ENCODE results near the gene SEMA4B. TPM values are rescaled to one million over a fixed set of nuclear protein-coding genes. Genes with fewer than 3 reads are reported as not detected.

The SEMA4B gene
- polyA plus RNA-seq, 1 donor (not counting 4 experiments of a cell fraction or from before 2014, with no cell fraction given), result 58.7 TPM

GRCh38 chr15:90223441-90224165 lies 22.5 kb downstream of the SEMA4B start:
- Histone ChIP-seq H3K4me3 (ENCODE audit: control insufficient read depth in 2 of 3, extremely low read depth in 1 of 3, insufficient read depth in 2 of 3, low read depth in 1 of 3, low read length in 3 of 3) (no peak overlapping the region), H3K27me3 (ENCODE audit: control insufficient read depth, extremely low read depth, insufficient read depth, low read length) (no peaks in the 10 kb centered on the region), H3K9me3 (ENCODE audit: control insufficient read depth, low read depth, low read length) (no peaks in the 10 kb centered on the region), H4K20me1 (ENCODE audit: control insufficient read depth, extremely low read depth, insufficient read depth, low read length) (no peaks in the 10 kb centered on the region), H3K9me1 (ENCODE audit: control insufficient read depth, extremely low read depth, insufficient read depth, low read length) (peaks cover 2% of the 10 kb centered on the region), H3K4me2 (ENCODE audit: control insufficient read depth, extremely low read depth, insufficient read depth, low read depth, low read length) (no peak overlapping the region), H2AFZ (ENCODE audit: control insufficient read depth, low read length) (no peak overlapping the region), H3K27ac (ENCODE audit: control insufficient read depth, insufficient read depth, low read length) (no peak overlapping the region), H3K79me2 (ENCODE audit: control insufficient read depth, insufficient read depth, low read length) (peaks cover 19% of the 10 kb centered on the region), H3K9ac (ENCODE audit: control insufficient read depth, extremely low read depth, insufficient read depth, low read length) (no peak overlapping the region), H3K4me1 (ENCODE audit: control insufficient read depth, extremely low read depth, insufficient read depth, low read length) (no peaks in the 10 kb centered on the region), H3K36me3 (ENCODE audit: control insufficient read depth in 2 of 2, extremely low read depth in 1 of 2, insufficient read depth in 2 of 2, low read length in 2 of 2) (peaks cover 49 to 61% of the 10 kb centered on the region in 2 experiments)
- no peak for FAIRE-seq
- no peak for DNase-seq (ENCODE audit: low read depth, low spot score)
- no peak for TF ChIP-seq EZH2 (IDR thresholded peaks at IDR 0.05; ENCODE audit: low read length)
- no peak for TF ChIP-seq CTCF (optimal IDR thresholded peaks at IDR 0.05 in 1 of 3, IDR thresholded peaks at IDR 0.05 in 1 of 3, conservative IDR thresholded peaks at IDR 0.05 in 1 of 3; ENCODE audit: extremely low read depth in 1 of 3, insufficient read depth in 2 of 3, low read length in 3 of 3)
- dilution Hi-C loops (cut with MboI; ENCODE audit: extremely low pct_ligation_motif_present, low sequenced_read_pairs), result no loop called here

GRCh38 chr15:90225047-90225446 lies 23.9 kb downstream of the SEMA4B start:
- Histone ChIP-seq H4K20me1 (ENCODE audit: control insufficient read depth, extremely low read depth, insufficient read depth, low read length) (no peaks in the 10 kb centered on the region), H3K27me3 (ENCODE audit: control insufficient read depth, extremely low read depth, insufficient read depth, low read length) (no peaks in the 10 kb centered on the region), H3K9me3 (ENCODE audit: control insufficient read depth, low read depth, low read length) (no peaks in the 10 kb centered on the region), H3K79me2 (ENCODE audit: control insufficient read depth, insufficient read depth, low read length) (peaks cover 16% of the 10 kb centered on the region), H3K4me3 (ENCODE audit: control insufficient read depth in 2 of 3, extremely low read depth in 1 of 3, insufficient read depth in 2 of 3, low read depth in 1 of 3, low read length in 3 of 3) (no peak overlapping the region), H2AFZ (ENCODE audit: control insufficient read depth, low read length) (no peak overlapping the region), H3K9me1 (ENCODE audit: control insufficient read depth, extremely low read depth, insufficient read depth, low read length) (peaks cover 2% of the 10 kb centered on the region), H3K4me1 (ENCODE audit: control insufficient read depth, extremely low read depth, insufficient read depth, low read length) (no peaks in the 10 kb centered on the region), H3K9ac (ENCODE audit: control insufficient read depth, extremely low read depth, insufficient read depth, low read length) (no peak overlapping the region), H3K27ac (ENCODE audit: control insufficient read depth, insufficient read depth, low read length) (no peak overlapping the region), H3K36me3 (ENCODE audit: control insufficient read depth in 2 of 2, extremely low read depth in 1 of 2, insufficient read depth in 2 of 2, low read length in 2 of 2) (peaks cover 52 to 64% of the 10 kb centered on the region in 2 experiments), H3K4me2 (ENCODE audit: control insufficient read depth, extremely low read depth, insufficient read depth, low read depth, low read length) (no peak overlapping the region)
- dilution Hi-C loops (cut with MboI; ENCODE audit: extremely low pct_ligation_motif_present, low sequenced_read_pairs), result no loop called here
- DNase-seq (ENCODE audit: low read depth, low spot score) (no peak), FAIRE-seq (no peak)
- TF ChIP-seq EZH2 (IDR thresholded peaks at IDR 0.05; ENCODE audit: low read length) (no peak), CTCF (optimal IDR thresholded peaks at IDR 0.05 in 1 of 3, IDR thresholded peaks at IDR 0.05 in 1 of 3, conservative IDR thresholded peaks at IDR 0.05 in 1 of 3; ENCODE audit: extremely low read depth in 1 of 3, insufficient read depth in 2 of 3, low read length in 3 of 3) (no peak)

All from keratinocyte (primary cell).